ENCODE results near the gene CPSF7. TPM values are rescaled to one million over a fixed set of nuclear protein-coding genes. Genes with fewer than 3 reads are reported as not detected.
A peak's percentile ranks its signal among the peaks of the same experiment; 100 is the strongest.

The CPSF7 gene
- total RNA-seq, 4 donors from 2014 or later, result 38.9 to 180 (median 42.5) TPM

GRCh38 chr11:61475433-61475832 lies 45.7 kb upstream of the CPSF7 start:
- TF ChIP-seq CTCF (IDR thresholded peaks at IDR 0.05 in 4 of 5, conservative IDR thresholded peaks at IDR 0.05 in 1 of 5), result no peak
- ATAC-seq (no peak), DNase-seq (no peak)
- no peaks in the 10 kb centered on the region for H3K9me3 ChIP-seq
- H3K27ac ChIP-seq, result peak overlapping the region in 2 of 4 donors; percentile 12 to 88
- H3K4me3 ChIP-seq, result no peak overlapping the region
- peaks cover 13 to 26% of the 10 kb centered on the region in 2 donors for H3K4me1 ChIP-seq
- H3K36me3 ChIP-seq, result no peaks in the 10 kb centered on the region
- H3K27me3 ChIP-seq, result no peaks in the 10 kb centered on the region
- intact Hi-C loops (cut with DNase I; ENCODE audit: low total_unique reads) (loop anchor here (5.0 kb wide), 1 partner anchor 257 kb away; no protein-coding TSS in a partner anchor), in situ Hi-C loops (cut with MboI; ENCODE audit: low sequenced_read_pairs in 4 of 4) (loop anchor here in 3 of 4 donors (5.0 to 10.0 kb wide), 3 partner anchors 42 to 162 kb away; no protein-coding TSS in a partner anchor)

GRCh38 chr11:61474013-61474643 lies 44.4 kb upstream of the CPSF7 start:
- intact Hi-C loops (cut with DNase I; ENCODE audit: low total_unique reads), result no loop called here
- ATAC-seq, result no peak
- Histone ChIP-seq H3K36me3 (no peaks in the 10 kb centered on the region), H3K9me3 (no peaks in the 10 kb centered on the region), H3K4me3 (no peak overlapping the region), H3K27ac (peak overlapping the region; percentile 57 to 91 (median 88)), H3K4me1 (peaks cover 13 to 26% of the 10 kb centered on the region in 2 donors), H3K27me3 (no peaks in the 10 kb centered on the region)
- in situ Hi-C loops (cut with MboI; ENCODE audit: low sequenced_read_pairs in 4 of 4), result loop anchor here in 2 of 4 donors (10.0 to 25.0 kb wide), 2 partner anchors 161 to 163 kb away; no protein-coding TSS in a partner anchor
- no peak for TF ChIP-seq CTCF (IDR thresholded peaks at IDR 0.05 in 4 of 5, conservative IDR thresholded peaks at IDR 0.05 in 1 of 5)
- TF ChIP-seq POLR2A (IDR thresholded peaks at IDR 0.05), result no peak
- no peak for DNase-seq

GRCh38 chr11:61473370-61474012 lies 43.7 kb upstream of the CPSF7 start:
- peak overlapping the region; percentile 88 to 91 (median 89) for H3K27ac ChIP-seq
- no peaks in the 10 kb centered on the region for H3K27me3 ChIP-seq
- in situ Hi-C loops (cut with MboI; ENCODE audit: low sequenced_read_pairs in 4 of 4), result loop anchor here in 2 of 4 donors (10.0 to 25.0 kb wide), 2 partner anchors 161 to 164 kb away; no protein-coding TSS in a partner anchor
- ATAC-seq (no peak), DNase-seq (no peak)
- H3K4me1 ChIP-seq, result peaks cover 13 to 26% of the 10 kb centered on the region in 2 donors
- no peaks in the 10 kb centered on the region for H3K36me3 ChIP-seq
- no peak overlapping the region for H3K4me3 ChIP-seq
- intact Hi-C loops (cut with DNase I; ENCODE audit: low total_unique reads), result loop anchor here (1.0 kb wide), 1 partner anchor 25 kb away; no protein-coding TSS in a partner anchor
- TF ChIP-seq CTCF (IDR thresholded peaks at IDR 0.05 in 4 of 5, conservative IDR thresholded peaks at IDR 0.05 in 1 of 5), result no peak
- TF ChIP-seq POLR2A (IDR thresholded peaks at IDR 0.05), result no peak
- no peaks in the 10 kb centered on the region for H3K9me3 ChIP-seq

GRCh38 chr11:61472868-61473267 lies 43.1 kb upstream of the CPSF7 start:
- H3K9me3 ChIP-seq, result no peaks in the 10 kb centered on the region
- intact Hi-C loops (cut with DNase I; ENCODE audit: low total_unique reads), result loop anchor here (1.0 kb wide), 1 partner anchor 25 kb away; no protein-coding TSS in a partner anchor
- H3K36me3 ChIP-seq, result no peaks in the 10 kb centered on the region
- in situ Hi-C loops (cut with MboI; ENCODE audit: low sequenced_read_pairs in 4 of 4), result loop anchor here in 2 of 4 donors (10.0 to 25.0 kb wide), 2 partner anchors 162 to 164 kb away; no protein-coding TSS in a partner anchor
- no peaks in the 10 kb centered on the region for H3K27me3 ChIP-seq
- H3K4me1 ChIP-seq, result peaks cover 13 to 26% of the 10 kb centered on the region in 2 donors
- peak; percentile 63 to 77 for DNase-seq
- H3K4me3 ChIP-seq, result peak overlapping the region in 1 of 4 donors; percentile 17
- H3K27ac ChIP-seq, result peak overlapping the region; percentile 88 to 91 (median 89)
- peak; percentile 71 to 85 for ATAC-seq
- TF ChIP-seq POLR2A (IDR thresholded peaks at IDR 0.05) (no peak), CTCF (IDR thresholded peaks at IDR 0.05 in 4 of 5, conservative IDR thresholded peaks at IDR 0.05 in 1 of 5) (no peak)
